IMR-90 (cell line): ENCODE data around the gene SNRNP27. TPM values are rescaled to one million over a fixed set of nuclear protein-coding genes. Genes with fewer than 3 reads are reported as not detected.

Source experiments
- ATAC-seq: fragments of 200-7000 bp; cut with Tn5 transposase; 2 replicates; pipeline ENCODE4 v1.9.1; 2020; ENCODE audit warnings: low read depth, mild to moderate bottlenecking, moderate library complexity
- BruUV-seq: library from RNA; stranded (reverse); fragments of 400-500 nt; replicated peaks from 2 replicates; lab custom pipeline; 2021; lab: Mats Ljungman, UMichigan
- CTCF ChIA-PET: fragments of 300-600 bp; formaldehyde crosslinking; extraction: SDS; loops from one replicate; lab custom pipeline; 2021; ENCODE audit warnings: antibody characterized with exemption; lab: Yijun Ruan, JAX
- POLR2A ChIA-PET: fragments of 300-600 bp; sonication (Branson Sonifier 250); formaldehyde crosslinking; loops from one replicate; lab custom pipeline; 2022; ENCODE audit warnings: antibody characterized with exemption; ENCODE audit not compliant: unreplicated experiment; lab: Charles Lee
- DNase-seq: peaks from one replicate; pipeline ENCODE4 v3.0.0; 2013
- H2AFZ ChIP-seq: replicated peaks from 2 replicates; pipeline ENCODE3; 2013; ENCODE audit warnings: low read length, mild to moderate bottlenecking; ENCODE audit not compliant: poor library complexity
- H2AK5ac ChIP-seq: 2 replicates; pipeline ENCODE4 v1.6.1; 2013; ENCODE audit warnings: low read depth, low read length, inconsistent platforms
- H2AK9ac ChIP-seq: replicated peaks from 2 replicates; pipeline ENCODE3; 2013; ENCODE audit warnings: mild to moderate bottlenecking, low read depth, low read length, moderate library complexity; ENCODE audit not compliant: poor library complexity
- H2BK120ac ChIP-seq: 2 replicates; pipeline ENCODE4 v1.6.1; 2013; ENCODE audit warnings: low read depth, low read length, inconsistent platforms
- H2BK15ac ChIP-seq: 3 replicates; pipeline ENCODE4 v1.6.1; 2013; ENCODE audit warnings: low read depth, low read length, inconsistent platforms
- H2BK20ac ChIP-seq: 2 replicates; pipeline ENCODE4 v1.6.1; 2013; ENCODE audit warnings: low read depth, mild to moderate bottlenecking, inconsistent platforms, low read length, moderate library complexity
- H2BK5ac ChIP-seq: 2 replicates; pipeline ENCODE4 v1.6.1; 2013; ENCODE audit warnings: mild to moderate bottlenecking, low read depth, low read length, inconsistent platforms; ENCODE audit not compliant: poor library complexity, severe bottlenecking
- H3K14ac ChIP-seq: replicated peaks from 2 replicates; pipeline ENCODE4 v1.6.1; 2013; ENCODE audit warnings: low read depth, low read length, inconsistent platforms
- H3K18ac ChIP-seq: 2 replicates; pipeline ENCODE4 v1.6.1; 2013; ENCODE audit warnings: low read depth, low read length, control low read depth
- H3K23ac ChIP-seq: 2 replicates; pipeline ENCODE4 v1.6.1; 2013; ENCODE audit warnings: low read depth, low read length, inconsistent platforms
- H3K27ac ChIP-seq: 2 replicates; pipeline ENCODE4 v1.5.1; 2013; ENCODE audit warnings: mild to moderate bottlenecking, control low read depth, low read length; ENCODE audit not compliant: insufficient read depth
- H3K27me3 ChIP-seq: 2 replicates; pipeline ENCODE4 v1.6.1; 2013; ENCODE audit warnings: low read length; ENCODE audit not compliant: control insufficient read depth, insufficient read depth
- H3K36me3 ChIP-seq: 2 replicates; pipeline ENCODE4 v1.6.1; 2013; ENCODE audit warnings: low read length, mixed read lengths; ENCODE audit not compliant: control insufficient read depth, insufficient read depth
- H3K4ac ChIP-seq: 2 replicates; pipeline ENCODE4 v1.6.1; 2013; ENCODE audit warnings: low read depth, low read length, inconsistent platforms
- H3K4me1 ChIP-seq: 2 replicates; pipeline ENCODE4 v1.6.1; 2013; ENCODE audit warnings: low read length, mixed read lengths; ENCODE audit not compliant: control insufficient read depth, insufficient read depth
- H3K4me2 ChIP-seq: 2 replicates; pipeline ENCODE4 v1.6.1; 2013; ENCODE audit warnings: low read depth, mild to moderate bottlenecking, control low read depth, low read length, moderate library complexity
- H3K4me3 ChIP-seq: 2 replicates; pipeline ENCODE4 v1.5.1; 2013; ENCODE audit warnings: low read depth, mild to moderate bottlenecking, control low read depth, low read length, moderate library complexity; ENCODE audit not compliant: insufficient read depth
- H3K56ac ChIP-seq: 2 replicates; pipeline ENCODE4 v1.6.1; 2013; ENCODE audit warnings: low read length, inconsistent platforms; ENCODE audit not compliant: insufficient read depth; ENCODE audit errors: extremely low read depth
- H3K79me1 ChIP-seq, 2 experiments: 2 replicates each; pipeline ENCODE4 v1.6.1; 2013; ENCODE audit warnings: low read length in 2 of 2, inconsistent platforms in 1 of 2, low read depth in 1 of 2
- H3K9ac ChIP-seq: 2 replicates; pipeline ENCODE4 v1.6.1; 2013; ENCODE audit warnings: low read depth, low read length, control low read depth
- H3K9me1 ChIP-seq: 2 replicates; pipeline ENCODE4 v1.6.1; 2013; ENCODE audit warnings: low read length, inconsistent platforms; ENCODE audit not compliant: insufficient read depth
- H3K9me3 ChIP-seq: 2 replicates; pipeline ENCODE4 v1.6.1; 2013; ENCODE audit warnings: low read length; ENCODE audit not compliant: control insufficient read depth, insufficient read depth
- H4K20me1 ChIP-seq: 2 replicates; pipeline ENCODE4 v1.6.1; 2013; ENCODE audit warnings: low read length, inconsistent platforms; ENCODE audit not compliant: insufficient read depth
- H4K5ac ChIP-seq: 2 replicates; pipeline ENCODE4 v1.6.1; 2013; ENCODE audit warnings: mild to moderate bottlenecking, low read depth, low read length, control low read depth
- H4K8ac ChIP-seq, 2 experiments: 2 replicates each; pipeline ENCODE4 v1.6.1; 2013; ENCODE audit warnings: low read depth in 2 of 2, low read length in 2 of 2, control low read depth in 1 of 2, inconsistent platforms in 1 of 2
- H4K91ac ChIP-seq: 2 replicates; pipeline ENCODE4 v1.6.1; 2013; ENCODE audit warnings: low read depth, low read length, inconsistent platforms; ENCODE audit not compliant: insufficient read depth
- RAD21 ChIP-seq: IDR thresholded peaks from 2 replicates; pipeline ENCODE4 v1.6.1; 2012; ENCODE audit warnings: low read length, improper control_type of control experiment
- WGBS, 2 experiments: methylation state at CpG; one replicate each; pipeline versions ENCODE4 v1.1.5 to v1.1.7; 2013; ENCODE audit warnings: missing lambda C conversion rate in 2 of 2; ENCODE audit not compliant: insufficient read length in 1 of 2; ENCODE audit errors: extremely low coverage in 2 of 2; 5-methylcytosine and 5-hydroxymethylcytosine counted together
- dilution Hi-C: fragments of 300-500 bp; cut with HindIII; formaldehyde crosslinking; loops from one replicate; pipeline ENCODE4 v1.14.3; 2018; ENCODE audit warnings: low sequenced_read_pairs; ENCODE audit not compliant: unreplicated experiment
- in situ Hi-C: fragments of 300-500 bp; cut with MboI; formaldehyde crosslinking; loops from 3 replicates; pipeline ENCODE4 v1.14.3; 2019; ENCODE audit warnings: low sequenced_read_pairs, inconsistent platforms, mixed read lengths
- intact Hi-C: fragments of 100-400 bp; cut with micrococcal nuclease; formaldehyde crosslinking; loops from 2 replicates; pipeline ENCODE4 v1.10.0; 2022
- polyA plus RNA-seq, 3 experiments: library from polyadenylated mRNA; depleted of rRNA; stranded (reverse); fragments of >200 nt; gene quantifications; 2 replicates each; pipeline ENCODE4 v1.2.3, GENCODE V29; 2012; ENCODE audit warnings: low replicate concordance in 1 of 3
- total RNA-seq: library from RNA; depleted of rRNA; stranded (reverse); fragments of >200 nt; gene quantifications from 2 replicates; pipeline ENCODE4 v1.2.3, GENCODE V29; 2012
- TF ChIP-seq, protein P1 (sequence below): conservative IDR thresholded peaks from 2 replicates; pipeline ENCODE4 v1.5.1; 2012; ENCODE audit warnings: mild to moderate bottlenecking, low read depth, low read length, improper control_type of control experiment

Gene SNRNP27
- total and polyA plus RNA-seq, 2 of the 4 experiments (the other 2 are of a cell fraction), result 8.8 to 48.3 TPM

DNA sequence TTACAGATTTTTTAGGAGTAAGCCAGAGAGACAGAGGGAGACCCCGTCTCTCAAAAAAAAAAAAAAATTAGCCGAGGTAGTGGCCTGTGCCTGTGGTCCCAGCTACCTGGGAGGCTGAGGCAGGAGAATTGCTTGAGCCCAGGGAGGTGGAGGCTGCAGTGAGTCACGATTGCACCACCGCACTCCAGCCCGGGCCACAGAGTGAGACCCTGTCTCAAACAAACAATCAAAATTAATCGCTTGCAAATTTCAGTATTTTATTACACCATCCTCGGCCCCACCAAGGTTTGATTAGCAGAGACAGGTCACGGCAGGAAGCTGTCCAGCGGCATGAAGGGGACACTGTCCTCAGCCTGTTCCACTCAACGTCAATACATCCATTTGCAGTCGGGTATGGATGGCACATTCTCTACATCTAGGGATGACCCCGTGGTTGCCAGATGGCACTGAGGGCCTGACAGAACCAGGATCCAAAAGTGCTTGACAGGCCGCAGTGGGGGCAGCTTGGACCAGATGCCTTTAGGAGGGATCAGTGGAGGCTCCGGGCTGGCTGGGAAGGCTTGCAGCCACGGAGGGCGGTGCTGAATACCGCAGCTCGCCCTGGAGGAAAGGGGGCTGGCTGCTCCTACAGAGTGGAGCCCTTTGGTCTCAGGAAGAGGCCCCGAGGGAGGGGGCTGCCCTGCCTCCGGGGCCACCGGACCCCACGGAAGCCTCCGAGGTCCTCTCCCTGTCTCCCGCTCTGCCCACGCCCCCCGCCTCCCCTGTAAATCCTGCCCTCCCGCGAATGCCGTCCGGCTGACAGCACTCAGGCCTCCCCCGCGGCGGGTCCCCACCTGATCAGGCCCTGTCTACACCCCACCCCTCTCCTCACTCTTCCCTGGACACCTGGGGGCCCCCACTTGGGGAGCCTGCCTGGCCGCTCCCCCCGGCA, 54.5 kb downstream of the SNRNP27 start:
- no peaks in the 10 kb centered on the region for H4K20me1 ChIP-seq
- ATAC-seq, result peak; percentile 57
- H3K14ac ChIP-seq, result 0 out of 2 replicates have a peak overlapping the region, but pooled peaks have one; percentile 5
- 51% methylated on average over 20 of the region's 35 CpGs; no CpG with 5 or more reads in 1 of the 2 experiments for WGBS, 2 experiments
- H2BK5ac ChIP-seq, result no peak overlapping the region
- no peak overlapping the region for H3K18ac ChIP-seq
- H4K5ac ChIP-seq, result no peak overlapping the region
- H3K36me3 ChIP-seq, result peaks cover 3% of the 10 kb centered on the region; the same call in 1 of the 2 replicates
- no peak overlapping the region for H3K27ac ChIP-seq
- intact Hi-C loops, result no loop called here
- H3K9me1 ChIP-seq, result peaks cover 24% of the 10 kb centered on the region
- ChIA-PET CTCF (no interaction called here), POLR2A (no interaction called here)
- peaks cover 8% of the 10 kb centered on the region for H3K4me1 ChIP-seq
- H2BK120ac ChIP-seq, result peak overlapping the region; percentile 77
- BruUV-seq, result no TSS peak
- H3K9me3 ChIP-seq, result no peaks in the 10 kb centered on the region
- no peak for DNase-seq
- dilution Hi-C loops, result no loop called here
- no peak overlapping the region for H3K23ac ChIP-seq
- no peak overlapping the region for H2AK9ac ChIP-seq
- peak overlapping the region; percentile 60 for H4K91ac ChIP-seq
- H2BK20ac ChIP-seq, result peak overlapping the region; percentile 51
- no peaks in the 10 kb centered on the region for H3K27me3 ChIP-seq
- no peak overlapping the region for H3K4me3 ChIP-seq
- peak overlapping the region; percentile 58 for H2AK5ac ChIP-seq
- H3K4me2 ChIP-seq, result no peak overlapping the region
- in situ Hi-C loops, result no loop called here
- TF ChIP-seq RAD21, result no peak
- TF ChIP-seq, protein P1, sequence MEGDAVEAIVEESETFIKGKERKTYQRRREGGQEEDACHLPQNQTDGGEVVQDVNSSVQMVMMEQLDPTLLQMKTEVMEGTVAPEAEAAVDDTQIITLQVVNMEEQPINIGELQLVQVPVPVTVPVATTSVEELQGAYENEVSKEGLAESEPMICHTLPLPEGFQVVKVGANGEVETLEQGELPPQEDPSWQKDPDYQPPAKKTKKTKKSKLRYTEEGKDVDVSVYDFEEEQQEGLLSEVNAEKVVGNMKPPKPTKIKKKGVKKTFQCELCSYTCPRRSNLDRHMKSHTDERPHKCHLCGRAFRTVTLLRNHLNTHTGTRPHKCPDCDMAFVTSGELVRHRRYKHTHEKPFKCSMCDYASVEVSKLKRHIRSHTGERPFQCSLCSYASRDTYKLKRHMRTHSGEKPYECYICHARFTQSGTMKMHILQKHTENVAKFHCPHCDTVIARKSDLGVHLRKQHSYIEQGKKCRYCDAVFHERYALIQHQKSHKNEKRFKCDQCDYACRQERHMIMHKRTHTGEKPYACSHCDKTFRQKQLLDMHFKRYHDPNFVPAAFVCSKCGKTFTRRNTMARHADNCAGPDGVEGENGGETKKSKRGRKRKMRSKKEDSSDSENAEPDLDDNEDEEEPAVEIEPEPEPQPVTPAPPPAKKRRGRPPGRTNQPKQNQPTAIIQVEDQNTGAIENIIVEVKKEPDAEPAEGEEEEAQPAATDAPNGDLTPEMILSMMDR, result no peak
- no peak overlapping the region for H3K9ac ChIP-seq
- no peaks in the 10 kb centered on the region for H3K79me1 ChIP-seq
- no peak overlapping the region for H3K56ac ChIP-seq
- peak overlapping the region; percentile 76 for H2AFZ ChIP-seq
- no peak overlapping the region; a peak in 1 of 4 replicates for H4K8ac ChIP-seq
- peak overlapping the region; percentile 71; the same call in 1 of the 3 replicates for H2BK15ac ChIP-seq
- 0 out of 2 replicates have a peak overlapping the region, but pooled peaks have one; percentile 60 for H3K4ac ChIP-seq
